GM18951 (cell line): ENCODE measurements around the gene SLC1A1.

Experiments used
- POLR2A ChIP-seq: IDR thresholded peaks from 4 replicates; pipeline ENCODE4 v1.6.1; 2011; ENCODE audit warnings: mild to moderate bottlenecking; ENCODE audit not compliant: insufficient read length, insufficient read depth; ENCODE audit errors: extremely low read depth
- in situ Hi-C: fragments of 300-500 bp; cut with MboI; formaldehyde crosslinking; loops from one replicate; pipeline ENCODE4 v1.12.0; 2022; ENCODE audit warnings: low sequenced_read_pairs, mixed read lengths, inconsistent platforms; ENCODE audit not compliant: unreplicated experiment

Gene SLC1A1

GRCh38 chr9:4494806-4495205 lies 4.5 kb downstream of the SLC1A1 start:
- no peak for TF ChIP-seq POLR2A
- in situ Hi-C loops = no loop called here

GRCh38 chr9:4495537-4495936 lies 5.3 kb downstream of the SLC1A1 start:
- TF ChIP-seq POLR2A = no peak
- in situ Hi-C loops = no loop called here

- no peak for TF ChIP-seq POLR2A
- in situ Hi-C loops = no loop called here
Observed at GRCh38 chr9:4496497-4496896, 6.2 kb downstream of the SLC1A1 start.

GRCh38 chr9:4497395-4497794 lies 7.1 kb downstream of the SLC1A1 start:
- no peak for TF ChIP-seq POLR2A
- in situ Hi-C loops = no loop called here

GRCh38 chr9:4497855-4498254 lies 7.6 kb downstream of the SLC1A1 start:
- no peak for TF ChIP-seq POLR2A
- in situ Hi-C loops = no loop called here

- in situ Hi-C loops = no loop called here
- no peak for TF ChIP-seq POLR2A
Observed at GRCh38 chr9:4499917-4500316, 9.6 kb downstream of the SLC1A1 start.

- in situ Hi-C loops = no loop called here
- no peak for TF ChIP-seq POLR2A
Observed at GRCh38 chr9:4501147-4501507, 10.9 kb downstream of the SLC1A1 start.

GRCh38 chr9:4502444-4502843 lies 12.2 kb downstream of the SLC1A1 start:
- in situ Hi-C loops = no loop called here
- TF ChIP-seq POLR2A = no peak

- in situ Hi-C loops = no loop called here
- TF ChIP-seq POLR2A = no peak
Observed at GRCh38 chr9:4503103-4503502, 12.8 kb downstream of the SLC1A1 start.

- no peak for TF ChIP-seq POLR2A
- in situ Hi-C loops = no loop called here
Observed at GRCh38 chr9:4504250-4504649, 14.0 kb downstream of the SLC1A1 start.

- in situ Hi-C loops = no loop called here
- no peak for TF ChIP-seq POLR2A
Observed at GRCh38 chr9:4506490-4506889, 16.2 kb downstream of the SLC1A1 start.

GRCh38 chr9:4507306-4508130 lies 17.2 kb downstream of the SLC1A1 start:
- TF ChIP-seq POLR2A = no peak
- in situ Hi-C loops = no loop called here

GRCh38 chr9:4508246-4508906 lies 18.1 kb downstream of the SLC1A1 start:
- no peak for TF ChIP-seq POLR2A
- in situ Hi-C loops = no loop called here
